ENCODE measurements around the gene IBA57. TPM values are rescaled to one million over a fixed set of nuclear protein-coding genes. Genes with fewer than 3 reads are reported as not detected.
A peak's percentile ranks its signal among the peaks of the same experiment; 100 is the strongest.

Gene IBA57
- total and polyA plus RNA-seq, 2 of the 8 experiments (the other 6 are each of a cell fraction or from before 2014, with no cell fraction given): 2.6 to 5.9 TPM

DNA sequence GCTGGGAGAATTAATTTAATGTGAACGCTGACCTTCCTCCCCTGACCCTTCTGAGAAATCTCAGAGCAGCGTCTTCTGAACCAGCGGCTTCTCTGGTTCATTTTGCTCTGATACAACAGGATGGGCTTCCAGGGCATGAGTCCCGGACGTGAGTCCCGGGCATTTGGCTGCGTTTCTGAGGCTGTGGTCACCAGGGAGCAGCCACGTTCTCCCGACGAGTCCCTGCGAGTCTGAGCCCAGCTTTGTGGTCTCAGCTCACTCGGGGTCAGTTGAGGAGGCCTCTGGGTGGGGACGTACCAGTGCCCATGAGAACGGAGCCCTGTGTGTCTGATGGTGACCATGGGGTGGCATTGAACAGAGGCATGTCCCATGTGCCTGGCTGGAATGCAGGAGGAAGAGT lies 24.6 kb downstream of the IBA57 start:
- Histone ChIP-seq H4K5ac (ENCODE audit: insufficient read length, low read depth, low read length) (no peak overlapping the region), H3K4me3 (ENCODE audit: extremely low read depth in 1 of 4, insufficient read depth in 2 of 4, low read depth in 3 of 4, low read length in 4 of 4) (no peak overlapping the region), H3K23me2 (ENCODE audit: low read depth, low read length) (no peaks in the 10 kb centered on the region), H4K8ac (ENCODE audit: extremely low read depth, insufficient read depth, low read length) (peak overlapping the region; percentile 31; the same call in 1 of the 2 replicates), H3K9ac (replicated peaks in 1 of 4; ENCODE audit: extremely low read depth in 1 of 4, low read depth in 3 of 4, low read length in 3 of 4) (no peak overlapping the region), H2AK5ac (ENCODE audit: low read depth, low read length) (no peak overlapping the region), H3K18ac (ENCODE audit: extremely low read depth, low read length) (no peak overlapping the region), H3K4me2 (ENCODE audit: insufficient read depth in 1 of 2, low read depth in 2 of 2, low read length in 2 of 2) (no peak overlapping the region), H3K14ac (ENCODE audit: insufficient read length) (no peak overlapping the region), H2BK12ac (ENCODE audit: low read depth, low read length) (no peak overlapping the region), H3K4ac (replicated peaks; ENCODE audit: insufficient read length, low read depth, low read length) (no peak overlapping the region), H3K56ac (replicated peaks; ENCODE audit: insufficient read length, low read depth, low read length) (no peak overlapping the region), H2BK15ac (ENCODE audit: low read length) (no peak overlapping the region), H4K91ac (replicated peaks; ENCODE audit: insufficient read length, low read length) (no peak overlapping the region), H3K27me3 (replicated peaks in 1 of 4; ENCODE audit: control insufficient read depth in 3 of 4, extremely low read depth in 1 of 4, insufficient read depth in 3 of 4, low read length in 3 of 4) (no peaks in the 10 kb centered on the region), H4K20me1 (replicated peaks in 1 of 2; ENCODE audit: control insufficient read depth in 1 of 2, insufficient read depth in 2 of 2, low read length in 2 of 2) (no peaks in the 10 kb centered on the region), H2BK20ac (ENCODE audit: low read length) (no peak overlapping the region), H3K4me1 (replicated peaks in 1 of 4; ENCODE audit: control insufficient read depth in 3 of 4, insufficient read depth in 4 of 4, low read length in 3 of 4) (no peaks in the 10 kb centered on the region), H3K79me1 (ENCODE audit: low read depth, low read length) (no peaks in the 10 kb centered on the region; the same call in 1 of the 2 replicates), H2BK5ac (ENCODE audit: low read depth, low read length) (no peak overlapping the region), H3K23ac (ENCODE audit: insufficient read length) (no peak overlapping the region), H3K79me2 (ENCODE audit: control insufficient read depth in 1 of 2, insufficient read depth in 2 of 2, low read length in 2 of 2) (no peaks in the 10 kb centered on the region), H2AFZ (ENCODE audit: low read length) (no peak overlapping the region), H3K36me3 (ENCODE audit: control insufficient read depth in 2 of 4, insufficient read depth in 4 of 4, low read length in 3 of 4) (no peaks in the 10 kb centered on the region), H3K9me3 (ENCODE audit: insufficient read depth in 2 of 2, low read depth in 1 of 2, low read length in 1 of 2) (no peaks in the 10 kb centered on the region), H2BK120ac (replicated peaks; ENCODE audit: low read depth, low read length) (no peak overlapping the region), H3K27ac (ENCODE audit: low read depth, low read length) (no peak overlapping the region)
- ChIA-PET POLR2A (ENCODE audit: partially characterized antibody) (interaction anchor here (1.1 kb wide), 1 partner anchor 91 kb away, joined by 3 read pairs; no protein-coding TSS in a partner anchor), CTCF (ENCODE audit: partially characterized antibody) (interaction anchor here (1.0 kb wide), 1 partner anchor 34 kb away, joined by 4 read pairs; no protein-coding TSS in a partner anchor)
- 85% methylated on average over 14 of the region's 14 CpGs; no CpG with 5 or more reads in 1 of the 2 experiments for WGBS, 2 experiments (ENCODE audit: extremely low coverage in 1 of 2, insufficient coverage in 1 of 2, insufficient read length in 1 of 2, insufficient replicate concordance in 2 of 2, low coverage in 1 of 2, low lambda C conversion rate in 2 of 2, missing lambda C conversion rate in 1 of 2)
- DNase-seq (ENCODE audit: low read depth in 1 of 2, low spot score in 2 of 2): no peak
- FAIRE-seq: no peak
- TF ChIP-seq RBBP5 (IDR thresholded peaks at IDR 0.05; ENCODE audit: borderline replicate concordance, low read depth, low read length): no peak
- no peak for TF ChIP-seq HDAC6 (IDR thresholded peaks at IDR 0.05; ENCODE audit: low read depth, low read length)
- no peak for TF ChIP-seq TBP (IDR thresholded peaks at IDR 0.05; ENCODE audit: low read depth, low read length)
